ENCODE data around the gene HMX2. TPM values are rescaled to one million over a fixed set of nuclear protein-coding genes. Genes with fewer than 3 reads are reported as not detected.

The HMX2 gene
- total and polyA plus RNA-seq, 2 donors = 0.05 to 0.25 TPM

- peak overlapping the region in 1 of 2 donors; percentile 42 for H3K4me3 ChIP-seq (ENCODE audit: low read length in 2 of 2)
- DNase-seq (ENCODE audit: low read depth in 6 of 9, low spot score in 9 of 9) = no peak
- WGBS = 8% methylated on average over 12 of the region's 12 CpGs
- no peak overlapping the region for H3K27ac ChIP-seq (ENCODE audit: low read depth in 1 of 2, low read length in 1 of 2)
- H3K27me3 ChIP-seq (ENCODE audit: control insufficient read depth in 2 of 2, insufficient read depth in 1 of 2, low read length in 1 of 2) = peaks cover 87 to 94% of the 10 kb centered on the region in 2 donors
- H3K9me3 ChIP-seq (ENCODE audit: control insufficient read depth in 2 of 2, insufficient read depth in 1 of 2, low read length in 1 of 2) = peaks cover 1 to 6% of the 10 kb centered on the region in 2 donors
- H3K36me3 ChIP-seq (ENCODE audit: control insufficient read depth in 2 of 2, insufficient read depth in 2 of 2, low read length in 1 of 2) = no peaks in the 10 kb centered on the region
- H3K4me1 ChIP-seq (ENCODE audit: control insufficient read depth in 2 of 2, insufficient read depth in 2 of 2, low read length in 2 of 2) = peaks cover 23 to 26% of the 10 kb centered on the region in 2 donors
Observed at GRCh38 chr10:123149162-123149567, 1.2 kb downstream of the HMX2 start.

GRCh38 chr10:123149568-123150270 is 1.8 kb downstream of the HMX2 start:
- Histone ChIP-seq H3K27me3 (ENCODE audit: control insufficient read depth in 2 of 2, insufficient read depth in 1 of 2, low read length in 1 of 2) (peaks cover 81 to 88% of the 10 kb centered on the region in 2 donors), H3K4me3 (ENCODE audit: low read length in 2 of 2) (peak overlapping the region in 1 of 2 donors; percentile 42), H3K36me3 (ENCODE audit: control insufficient read depth in 2 of 2, insufficient read depth in 2 of 2, low read length in 1 of 2) (no peaks in the 10 kb centered on the region), H3K9me3 (ENCODE audit: control insufficient read depth in 2 of 2, insufficient read depth in 1 of 2, low read length in 1 of 2) (peaks cover 1 to 6% of the 10 kb centered on the region in 2 donors), H3K4me1 (ENCODE audit: control insufficient read depth in 2 of 2, insufficient read depth in 2 of 2, low read length in 2 of 2) (peaks cover 23 to 26% of the 10 kb centered on the region in 2 donors), H3K27ac (ENCODE audit: low read depth in 1 of 2, low read length in 1 of 2) (no peak overlapping the region)
- peak in 1 of 9 donors; percentile 58 for DNase-seq (ENCODE audit: low read depth in 6 of 9, low spot score in 9 of 9)
- 2% methylated on average over 76 of the region's 76 CpGs for WGBS

- Histone ChIP-seq H3K27me3 (ENCODE audit: control insufficient read depth in 2 of 2, insufficient read depth in 1 of 2, low read length in 1 of 2) (peaks cover 74 to 81% of the 10 kb centered on the region in 2 donors), H3K9me3 (ENCODE audit: control insufficient read depth in 2 of 2, insufficient read depth in 1 of 2, low read length in 1 of 2) (peaks cover 2 to 6% of the 10 kb centered on the region in 2 donors), H3K36me3 (ENCODE audit: control insufficient read depth in 2 of 2, insufficient read depth in 2 of 2, low read length in 1 of 2) (no peaks in the 10 kb centered on the region), H3K4me3 (ENCODE audit: low read length in 2 of 2) (peak overlapping the region in 1 of 2 donors; percentile 42), H3K27ac (ENCODE audit: low read depth in 1 of 2, low read length in 1 of 2) (no peak overlapping the region), H3K4me1 (ENCODE audit: control insufficient read depth in 2 of 2, insufficient read depth in 2 of 2, low read length in 2 of 2) (peaks cover 26 to 28% of the 10 kb centered on the region in 2 donors)
- WGBS = 7% methylated on average over 34 of the region's 34 CpGs
- DNase-seq (ENCODE audit: low read depth in 6 of 9, low spot score in 9 of 9) = no peak
Observed at GRCh38 chr10:123150271-123150985, 2.5 kb downstream of the HMX2 start.

GRCh38 chr10:123150986-123151736 is 3.2 kb downstream of the HMX2 start:
- H3K4me3 ChIP-seq (ENCODE audit: low read length in 2 of 2) = peak overlapping the region; percentile 6 to 29

GRCh38 chr10:123151737-123152135 is 3.8 kb downstream of the HMX2 start:
- Histone ChIP-seq H3K27ac (ENCODE audit: low read depth in 1 of 2, low read length in 1 of 2) (no peak overlapping the region), H3K4me3 (ENCODE audit: low read length in 2 of 2) (no peak overlapping the region), H3K36me3 (ENCODE audit: control insufficient read depth in 2 of 2, insufficient read depth in 2 of 2, low read length in 1 of 2) (peaks cover 0 to 7% of the 10 kb centered on the region in 2 donors), H3K27me3 (ENCODE audit: control insufficient read depth in 2 of 2, insufficient read depth in 1 of 2, low read length in 1 of 2) (peaks cover 61 to 68% of the 10 kb centered on the region in 2 donors), H3K9me3 (ENCODE audit: control insufficient read depth in 2 of 2, insufficient read depth in 1 of 2, low read length in 1 of 2) (peaks cover 2% of the 10 kb centered on the region in 2 donors), H3K4me1 (ENCODE audit: control insufficient read depth in 2 of 2, insufficient read depth in 2 of 2, low read length in 2 of 2) (peaks cover 29 to 32% of the 10 kb centered on the region in 2 donors)
- no peak for DNase-seq (ENCODE audit: low read depth in 6 of 9, low spot score in 9 of 9)
- WGBS = 16% methylated on average over 7 of the region's 7 CpGs

More at GRCh38 chr10:123150986-123151736, 3.2 kb downstream of the HMX2 start:
- H3K27ac ChIP-seq (ENCODE audit: low read depth in 1 of 2, low read length in 1 of 2) = no peak overlapping the region
- peaks cover 67 to 74% of the 10 kb centered on the region in 2 donors for H3K27me3 ChIP-seq (ENCODE audit: control insufficient read depth in 2 of 2, insufficient read depth in 1 of 2, low read length in 1 of 2)
- peaks cover 29 to 30% of the 10 kb centered on the region in 2 donors for H3K4me1 ChIP-seq (ENCODE audit: control insufficient read depth in 2 of 2, insufficient read depth in 2 of 2, low read length in 2 of 2)
- under 1% methylated on average over 56 of the region's 56 CpGs for WGBS
- peaks cover 2% of the 10 kb centered on the region in 2 donors for H3K9me3 ChIP-seq (ENCODE audit: control insufficient read depth in 2 of 2, insufficient read depth in 1 of 2, low read length in 1 of 2)
- peaks cover 0 to 1% of the 10 kb centered on the region in 2 donors for H3K36me3 ChIP-seq (ENCODE audit: control insufficient read depth in 2 of 2, insufficient read depth in 2 of 2, low read length in 1 of 2)
- peak in 1 of 9 donors; percentile 49 for DNase-seq (ENCODE audit: low read depth in 6 of 9, low spot score in 9 of 9)

- Histone ChIP-seq H3K36me3 (ENCODE audit: control insufficient read depth in 2 of 2, insufficient read depth in 2 of 2, low read length in 1 of 2) (peaks cover 5 to 25% of the 10 kb centered on the region in 2 donors), H3K9me3 (ENCODE audit: control insufficient read depth in 2 of 2, insufficient read depth in 1 of 2, low read length in 1 of 2) (peaks cover 2% of the 10 kb centered on the region in 2 donors), H3K27me3 (ENCODE audit: control insufficient read depth in 2 of 2, insufficient read depth in 1 of 2, low read length in 1 of 2) (peaks cover 42 to 49% of the 10 kb centered on the region in 2 donors), H3K4me3 (ENCODE audit: low read length in 2 of 2) (peak overlapping the region; percentile 95 to 99), H3K27ac (ENCODE audit: low read depth in 1 of 2, low read length in 1 of 2) (no peak overlapping the region), H3K4me1 (ENCODE audit: control insufficient read depth in 2 of 2, insufficient read depth in 2 of 2, low read length in 2 of 2) (peaks cover 27 to 39% of the 10 kb centered on the region in 2 donors)
- WGBS = 38% methylated on average over 9 of the region's 9 CpGs
- no peak for DNase-seq (ENCODE audit: low read depth in 6 of 9, low spot score in 9 of 9)
Observed at GRCh38 chr10:123153486-123154091, 5.7 kb downstream of the HMX2 start.

GRCh38 chr10:123154092-123154710 is 6.3 kb downstream of the HMX2 start, which contains the start of gene BUB3:
BUB3 (plus strand) TSS chr10:123154402; CDS start chr10:123154918, 516 bp downstream.
- Histone ChIP-seq H3K9me3 (ENCODE audit: control insufficient read depth in 2 of 2, insufficient read depth in 1 of 2, low read length in 1 of 2) (peaks cover 2% of the 10 kb centered on the region in 2 donors), H3K36me3 (ENCODE audit: control insufficient read depth in 2 of 2, insufficient read depth in 2 of 2, low read length in 1 of 2) (peaks cover 5 to 28% of the 10 kb centered on the region in 2 donors), H3K4me1 (ENCODE audit: control insufficient read depth in 2 of 2, insufficient read depth in 2 of 2, low read length in 2 of 2) (peaks cover 27 to 38% of the 10 kb centered on the region in 2 donors), H3K27ac (ENCODE audit: low read depth in 1 of 2, low read length in 1 of 2) (peak within 1 kb of the TSS; percentile 79 to 88), H3K4me3 (ENCODE audit: low read length in 2 of 2) (peak within 1 kb of the TSS; percentile 95 to 99), H3K27me3 (ENCODE audit: control insufficient read depth in 2 of 2, insufficient read depth in 1 of 2, low read length in 1 of 2) (peaks cover 36 to 43% of the 10 kb centered on the region in 2 donors)
- DNase-seq (ENCODE audit: low read depth in 6 of 9, low spot score in 9 of 9) = peak; percentile 93 to 99 (median 98)
- WGBS = under 1% methylated on average over 50 of the region's 50 CpGs

Data from thymus (tissue), 11 donors.